OCI-LY7 (cell line): Measurements from ENCODE around the gene LMX1B. TPM values are rescaled to one million over a fixed set of nuclear protein-coding genes. Genes with fewer than 3 reads are reported as not detected.

Source experiments
- BruUV-seq: library from RNA; stranded (reverse); fragments of 400-500 nt; replicated peaks from 2 replicates; lab custom pipeline; 2021; lab: Mats Ljungman, UMichigan
- CTCF ChIA-PET: fragments of 300-600 bp; sonication (Branson Sonifier 250); formaldehyde crosslinking; loops from one replicate; lab custom pipeline; 2022; ENCODE audit warnings: antibody characterized with exemption; ENCODE audit not compliant: unreplicated experiment; lab: Charles Lee
- POLR2A ChIA-PET: fragments of 300-600 bp; sonication (Branson Sonifier 250); formaldehyde crosslinking; loops from one replicate; lab custom pipeline; 2022; ENCODE audit warnings: antibody characterized with exemption; lab: Charles Lee
- DNase-seq: peaks from one replicate; pipeline ENCODE4 v3.0.0-alpha.2; 2015; ENCODE audit warnings: low spot score
- H2AFZ ChIP-seq: fragments of 200-600 bp; sonication (generic), shearing (Covaris generic); 2 replicates; pipeline ENCODE4 v1.6.1; 2014; ENCODE audit warnings: mild to moderate bottlenecking, antibody characterized with exemption, low read length, moderate library complexity
- H3K27ac ChIP-seq: fragments of 200-600 bp; sonication (generic); 2 replicates; pipeline ENCODE4 v1.5.1; 2014; ENCODE audit warnings: mixed run types, low read depth, mild to moderate bottlenecking, moderate library complexity, low read length, inconsistent platforms; ENCODE audit not compliant: poor library complexity, severe bottlenecking
- H3K36me3 ChIP-seq: fragments of 200-600 bp; sonication (generic); 2 replicates; pipeline ENCODE4 v1.6.1; 2014; ENCODE audit warnings: mild to moderate bottlenecking, antibody characterized with exemption, low read length, moderate library complexity, mixed read lengths; ENCODE audit not compliant: insufficient read depth
- H3K4me1 ChIP-seq: fragments of 200-600 bp; sonication (generic); 2 replicates; pipeline ENCODE4 v1.5.1; 2014; ENCODE audit warnings: mild to moderate bottlenecking, low read length; ENCODE audit not compliant: insufficient read depth, poor library complexity, severe bottlenecking
- H3K4me2 ChIP-seq: fragments of 200-600 bp; sonication (generic); 2 replicates; pipeline ENCODE4 v1.6.1; 2014; ENCODE audit warnings: mild to moderate bottlenecking, low read length
- H3K4me3 ChIP-seq: fragments of 200-600 bp; sonication (generic); 2 replicates; pipeline ENCODE4 v1.5.1; 2014; ENCODE audit warnings: mild to moderate bottlenecking, low read depth, low read length; ENCODE audit not compliant: poor library complexity, severe bottlenecking
- H3K79me2 ChIP-seq: fragments of 200-600 bp; sonication (generic); 2 replicates; pipeline ENCODE4 v1.6.1; 2016; ENCODE audit warnings: low read depth, mild to moderate bottlenecking, low read length, moderate library complexity, mixed read lengths; ENCODE audit not compliant: insufficient read depth
- H3K9me2 ChIP-seq: fragments of 200-600 bp; sonication (generic); 2 replicates; pipeline ENCODE4 v1.6.1; 2016; ENCODE audit warnings: mild to moderate bottlenecking, low read length, mixed read lengths; ENCODE audit not compliant: insufficient read depth
- H3K9me3 ChIP-seq: fragments of 200-600 bp; sonication (generic); 2 replicates; pipeline ENCODE4 v1.6.1; 2014; ENCODE audit warnings: mild to moderate bottlenecking, mixed run types, low read length, mixed read lengths
- H4K20me1 ChIP-seq: fragments of 200-600 bp; sonication (generic); 2 replicates; pipeline ENCODE4 v1.6.1; 2014; ENCODE audit warnings: mild to moderate bottlenecking, antibody characterized with exemption, low read length, moderate library complexity, mixed read lengths; ENCODE audit not compliant: insufficient read depth
- EZH2phosphoT487 ChIP-seq: fragments of 200-600 bp; sonication (generic); IDR thresholded peaks from 2 replicates; pipeline ENCODE4 v1.6.1; 2018; ENCODE audit warnings: low read depth, borderline replicate concordance, mild to moderate bottlenecking, mixed run types, antibody characterized with exemption, low read length, moderate library complexity, mixed read lengths
- intact Hi-C: fragments of 100-400 bp; cut with micrococcal nuclease; formaldehyde crosslinking; loops from one replicate; pipeline ENCODE4 v1.10.0; 2022; ENCODE audit not compliant: unreplicated experiment
- total RNA-seq, 2 experiments: library from RNA; depleted of rRNA in 1 of 2; stranded (reverse); fragments of >200 nt in 1 of 2; shearing (Covaris generic) in 1 of 2; gene quantifications; 2 replicates each; pipeline ENCODE4 v1.2.3, GENCODE V29; 2014 to 2022
- TF ChIP-seq, protein P1 (sequence below): fragments of 200-600 bp; sonication (generic); conservative IDR thresholded peaks from 2 replicates; pipeline ENCODE4 v1.5.1; 2014; ENCODE audit warnings: mild to moderate bottlenecking, antibody characterized with exemption, low read length, moderate library complexity, mixed read lengths

The LMX1B gene
- total RNA-seq, 2 experiments from 2014 or later, result not detected

DNA sequence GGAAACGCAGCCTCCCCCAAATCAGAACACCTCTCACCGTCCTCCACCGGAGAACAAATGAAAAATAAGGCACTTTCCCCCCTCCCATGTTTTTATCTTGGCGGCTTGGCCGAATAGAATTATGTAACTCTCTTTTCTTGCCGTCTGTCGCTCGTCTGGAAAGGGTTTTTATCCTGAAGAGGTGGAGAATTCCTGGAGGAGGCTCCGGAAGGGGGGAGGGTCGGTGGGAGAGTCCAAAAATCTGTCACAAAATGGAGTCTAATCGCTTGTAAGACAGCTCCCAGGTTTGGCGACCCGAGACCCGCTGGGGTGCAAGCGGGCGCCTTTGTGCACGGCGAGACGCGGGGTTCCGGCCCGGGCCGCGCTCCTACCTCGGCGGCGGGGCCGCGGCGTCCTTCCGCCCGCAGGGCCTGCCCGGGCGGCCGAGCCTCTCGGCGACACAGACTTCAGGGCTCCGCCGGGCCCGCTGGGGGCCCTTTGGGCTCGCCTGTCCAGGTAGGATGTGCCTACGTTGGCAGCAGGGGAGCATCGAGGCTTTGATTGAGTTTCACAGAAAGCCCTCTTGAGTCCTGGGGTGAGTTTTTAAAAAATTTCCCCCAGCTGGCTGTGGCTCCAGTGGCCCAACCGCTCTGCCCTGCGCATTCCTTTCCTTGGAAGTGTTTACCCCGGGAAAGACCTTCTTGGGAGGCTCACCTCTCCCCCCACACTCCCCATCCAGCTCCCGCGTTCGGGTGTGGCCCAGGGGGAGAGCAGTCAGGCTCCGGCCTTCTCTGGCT lies 5.0 kb downstream of the LMX1B start:
- Histone ChIP-seq H3K27ac (no peak overlapping the region), H3K9me3 (no peaks in the 10 kb centered on the region), H3K4me3 (no peak overlapping the region), H4K20me1 (no peaks in the 10 kb centered on the region; the same call in 1 of the 2 replicates), H3K79me2 (no peaks in the 10 kb centered on the region), H2AFZ (no peak overlapping the region), H3K4me1 (no peaks in the 10 kb centered on the region), H3K4me2 (no peak overlapping the region), H3K9me2 (no peaks in the 10 kb centered on the region), H3K36me3 (no peaks in the 10 kb centered on the region)
- BruUV-seq, result no TSS peak
- intact Hi-C loops, result no loop called here
- no peak for DNase-seq
- POLR2A ChIA-PET, result no interaction called here
- TF ChIP-seq EZH2phosphoT487, result no peak
- TF ChIP-seq, protein P1, sequence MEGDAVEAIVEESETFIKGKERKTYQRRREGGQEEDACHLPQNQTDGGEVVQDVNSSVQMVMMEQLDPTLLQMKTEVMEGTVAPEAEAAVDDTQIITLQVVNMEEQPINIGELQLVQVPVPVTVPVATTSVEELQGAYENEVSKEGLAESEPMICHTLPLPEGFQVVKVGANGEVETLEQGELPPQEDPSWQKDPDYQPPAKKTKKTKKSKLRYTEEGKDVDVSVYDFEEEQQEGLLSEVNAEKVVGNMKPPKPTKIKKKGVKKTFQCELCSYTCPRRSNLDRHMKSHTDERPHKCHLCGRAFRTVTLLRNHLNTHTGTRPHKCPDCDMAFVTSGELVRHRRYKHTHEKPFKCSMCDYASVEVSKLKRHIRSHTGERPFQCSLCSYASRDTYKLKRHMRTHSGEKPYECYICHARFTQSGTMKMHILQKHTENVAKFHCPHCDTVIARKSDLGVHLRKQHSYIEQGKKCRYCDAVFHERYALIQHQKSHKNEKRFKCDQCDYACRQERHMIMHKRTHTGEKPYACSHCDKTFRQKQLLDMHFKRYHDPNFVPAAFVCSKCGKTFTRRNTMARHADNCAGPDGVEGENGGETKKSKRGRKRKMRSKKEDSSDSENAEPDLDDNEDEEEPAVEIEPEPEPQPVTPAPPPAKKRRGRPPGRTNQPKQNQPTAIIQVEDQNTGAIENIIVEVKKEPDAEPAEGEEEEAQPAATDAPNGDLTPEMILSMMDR, result no peak
- CTCF ChIA-PET, result no interaction called here

DNA sequence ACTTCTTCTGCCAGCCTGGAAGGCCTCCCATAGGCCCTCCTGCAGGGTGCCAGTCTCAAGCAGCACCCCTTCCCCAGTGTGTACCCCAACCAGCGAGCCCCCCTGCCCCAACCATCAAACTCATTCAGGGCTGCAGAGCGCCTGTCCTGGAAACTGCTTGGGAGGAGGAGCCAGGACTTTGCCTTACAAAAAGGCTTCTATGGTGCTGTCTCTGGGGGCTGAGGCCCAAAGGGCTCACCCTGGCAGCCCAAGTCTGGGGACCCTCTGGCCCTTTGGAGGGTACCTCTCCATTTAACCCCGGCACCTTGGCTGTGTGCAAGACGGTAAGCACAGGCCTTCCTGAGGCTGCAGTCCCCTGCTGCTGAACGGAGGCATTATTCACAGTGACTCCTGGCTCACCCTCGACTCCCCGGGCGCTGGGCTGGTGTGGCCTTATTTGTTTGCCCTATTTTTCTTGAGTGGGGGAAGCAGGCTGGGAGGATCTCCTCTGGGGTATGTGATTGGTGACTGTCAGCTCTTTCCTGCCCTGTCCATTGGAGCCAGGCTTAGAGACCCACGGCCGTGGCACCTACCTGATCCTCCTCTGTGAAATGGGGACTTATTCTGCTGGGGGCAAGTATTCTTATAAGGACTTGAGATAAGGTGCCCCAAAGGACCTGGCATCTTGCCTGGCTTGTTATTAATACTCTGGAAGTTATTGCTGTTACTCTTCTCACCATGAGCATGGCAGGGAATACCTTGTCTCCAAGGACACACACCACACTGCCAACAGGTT lies 5.8 kb downstream of the LMX1B start:
- intact Hi-C loops, result no loop called here
- Histone ChIP-seq H3K4me3 (no peak overlapping the region), H3K36me3 (no peaks in the 10 kb centered on the region), H2AFZ (no peak overlapping the region), H3K4me2 (no peak overlapping the region), H4K20me1 (no peaks in the 10 kb centered on the region; the same call in 1 of the 2 replicates), H3K9me2 (no peaks in the 10 kb centered on the region), H3K9me3 (no peaks in the 10 kb centered on the region), H3K4me1 (no peaks in the 10 kb centered on the region), H3K27ac (no peak overlapping the region), H3K79me2 (no peaks in the 10 kb centered on the region)
- no peak for TF ChIP-seq EZH2phosphoT487
- TF ChIP-seq, protein P1, result no peak
- ChIA-PET POLR2A (no interaction called here), CTCF (no interaction called here)
- BruUV-seq, result no TSS peak
- no peak for DNase-seq
